Activated naive CD4-positive, alpha-beta T cell treated with anti-CD3 and anti-CD28 coated beads, Interleukin-2, amount 50 U/mL, for 16 hours (primary cell): ENCODE measurements around the gene FLNB.
A peak's percentile ranks its signal among the peaks of the same experiment; 100 is the strongest.
"Not testable (repeated sequence)": the region's sequence is repeated elsewhere in the genome, so short reads cannot be mapped to it uniquely, and the experiment has no call there.

Experiments used
- DNase-seq: peaks from one replicate; pipeline ENCODE4 v3.0.0-alpha.2; 2020

FLNB gene

DNA sequence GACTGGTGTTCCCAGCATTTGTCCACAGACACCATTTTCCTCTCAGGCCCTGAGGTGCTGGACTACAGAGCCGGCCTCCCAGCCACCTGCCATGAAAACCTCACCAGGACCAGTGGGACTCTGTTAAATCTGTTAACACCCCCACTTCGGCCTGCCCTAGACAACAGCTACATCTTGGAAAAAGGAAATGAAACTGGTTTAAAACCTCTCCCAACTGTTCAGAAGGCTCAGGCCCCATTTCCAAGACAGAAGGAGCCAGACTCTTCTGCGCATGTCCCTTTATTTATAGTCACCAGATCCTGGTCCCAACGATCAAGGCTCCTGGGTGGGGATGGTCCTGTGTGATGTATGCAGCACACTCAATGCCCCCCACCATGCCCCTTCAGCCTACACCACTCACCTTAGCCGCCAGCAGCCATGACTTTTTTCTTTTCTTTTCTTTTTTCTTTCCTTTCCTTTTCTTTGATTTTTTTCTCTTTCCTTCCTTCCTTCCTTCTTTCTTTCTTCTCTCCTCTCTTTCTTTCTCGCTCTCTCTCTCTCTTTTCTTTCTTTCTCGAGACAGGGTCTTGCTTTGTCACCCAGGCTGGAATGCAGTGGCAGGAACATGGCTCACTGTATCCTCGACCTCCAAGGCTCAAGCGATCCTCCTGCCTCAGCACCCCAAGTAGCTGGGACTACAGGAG, 25.5 kb upstream of the FLNB start:
- DNase-seq: no peak

DNA sequence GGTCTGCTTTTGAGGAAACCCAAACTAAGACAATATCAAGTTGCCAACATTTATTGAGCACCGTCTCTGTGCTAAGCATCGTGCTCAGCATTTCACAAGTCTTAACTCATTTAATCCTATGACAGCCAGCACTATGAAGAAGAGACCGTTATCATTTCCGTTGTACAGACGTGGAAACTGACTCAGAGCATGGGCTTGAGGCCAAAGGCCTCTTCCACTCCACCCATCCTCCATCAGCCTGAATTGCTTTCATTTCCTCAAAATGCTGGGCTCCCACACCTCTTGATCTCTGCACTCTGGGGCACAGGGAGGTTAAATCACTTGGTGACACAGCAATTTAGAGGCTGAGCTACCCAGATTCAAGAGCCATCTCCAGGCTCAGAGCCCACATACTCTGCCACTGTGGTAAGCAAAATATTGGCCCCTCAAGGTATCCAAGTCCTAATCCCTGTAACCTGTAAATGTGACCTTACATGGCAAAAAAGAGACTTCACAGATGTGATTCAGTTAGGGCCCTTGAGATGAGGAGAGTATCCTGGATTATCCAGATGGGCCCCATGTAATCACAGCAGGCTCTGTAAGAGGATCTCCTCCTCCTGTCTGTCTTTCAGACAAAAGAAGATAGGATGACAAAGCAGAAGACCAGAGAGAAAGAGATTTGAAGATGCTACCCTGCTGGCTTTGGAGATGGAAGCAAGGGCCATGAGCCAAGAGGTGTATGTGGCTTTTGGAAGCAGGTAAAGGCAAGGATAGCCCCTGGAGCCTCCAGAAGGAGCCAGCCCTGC, 24.3 kb upstream of the FLNB start:
- peak; percentile 48 for DNase-seq

DNA sequence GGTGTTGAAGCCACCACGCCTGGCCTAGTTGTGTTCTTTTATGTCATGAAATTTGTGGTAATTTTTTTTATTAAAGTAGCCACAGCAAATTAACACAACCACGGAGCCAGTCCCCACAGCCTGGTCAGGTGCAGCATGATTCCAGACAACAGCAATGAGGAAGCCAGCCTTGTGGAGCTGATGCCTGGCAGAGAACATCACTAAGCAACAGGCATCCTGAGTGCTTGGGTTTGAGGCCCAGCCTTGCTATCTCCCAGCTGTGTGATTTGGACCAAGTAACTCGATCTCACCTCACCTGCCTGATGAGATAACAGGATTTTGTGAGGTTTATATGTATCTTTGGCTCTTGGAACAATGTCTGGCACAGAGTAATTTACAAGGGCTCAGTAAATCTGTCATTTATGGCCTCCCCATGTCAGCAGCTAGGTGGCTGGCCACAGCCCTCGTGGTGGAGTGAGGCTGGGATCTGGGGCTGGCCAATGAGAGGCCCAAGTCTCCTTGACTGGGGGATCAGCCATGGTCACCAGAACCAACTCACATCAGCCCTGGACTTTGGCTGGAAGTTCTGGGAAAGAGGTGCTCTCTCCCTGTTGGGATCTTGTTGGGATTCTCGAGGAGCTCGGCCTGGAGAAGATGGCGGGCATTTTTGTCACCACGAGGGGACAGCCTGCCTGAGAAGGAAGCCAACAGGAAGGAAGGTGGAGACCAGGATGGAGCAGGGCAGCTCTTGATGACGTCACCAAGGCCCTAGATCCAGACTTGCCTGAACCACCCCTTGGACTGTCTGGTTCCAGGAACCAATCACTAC, 22.8 kb upstream of the FLNB start:
- DNase-seq: no peak

GRCh38 chr3:57985984-57986246, 22.3 kb upstream of the FLNB start:
- DNase-seq: no peak

DNA sequence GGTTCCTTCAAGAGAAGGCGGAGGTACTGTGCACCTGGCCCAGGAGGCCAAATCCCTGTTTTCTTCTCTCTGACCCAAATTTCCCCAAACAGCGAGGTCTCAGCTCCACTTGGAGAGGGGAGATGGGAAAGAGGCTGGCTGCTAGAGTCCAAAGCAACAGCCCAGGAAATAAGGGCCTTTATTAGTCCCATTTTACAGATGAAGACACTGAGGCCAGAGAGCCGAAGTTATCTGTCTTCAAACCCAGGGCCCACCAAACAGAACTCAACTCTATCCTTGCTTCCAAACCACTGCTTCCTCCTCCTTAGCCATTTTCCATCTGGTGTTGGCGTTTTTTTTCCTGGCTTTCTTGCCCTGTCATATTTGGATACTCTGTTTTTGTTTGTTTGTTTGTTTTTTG, 22.0 kb upstream of the FLNB start:
- DNase-seq: no peak

DNA sequence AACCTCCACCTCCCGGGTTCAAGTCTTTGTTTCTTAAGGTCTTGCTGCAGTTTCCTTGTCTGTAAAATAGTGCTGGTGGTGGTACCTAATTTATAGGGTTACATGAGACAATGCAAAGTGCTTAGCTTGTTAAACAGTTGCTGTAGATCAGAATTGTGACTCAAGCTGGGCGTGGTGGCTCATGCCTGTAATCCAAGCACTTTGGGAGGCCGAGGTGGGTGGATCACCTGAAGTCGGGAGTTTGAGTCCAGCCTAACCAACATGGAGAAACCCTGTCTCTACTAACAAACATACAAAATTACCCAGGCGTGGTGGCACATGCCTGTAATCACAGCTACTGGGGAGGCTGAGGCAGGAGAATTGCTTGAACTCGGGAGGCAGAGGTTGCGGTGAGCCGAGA, 19.0 kb upstream of the FLNB start:
- not testable (repeated sequence) for DNase-seq

DNA sequence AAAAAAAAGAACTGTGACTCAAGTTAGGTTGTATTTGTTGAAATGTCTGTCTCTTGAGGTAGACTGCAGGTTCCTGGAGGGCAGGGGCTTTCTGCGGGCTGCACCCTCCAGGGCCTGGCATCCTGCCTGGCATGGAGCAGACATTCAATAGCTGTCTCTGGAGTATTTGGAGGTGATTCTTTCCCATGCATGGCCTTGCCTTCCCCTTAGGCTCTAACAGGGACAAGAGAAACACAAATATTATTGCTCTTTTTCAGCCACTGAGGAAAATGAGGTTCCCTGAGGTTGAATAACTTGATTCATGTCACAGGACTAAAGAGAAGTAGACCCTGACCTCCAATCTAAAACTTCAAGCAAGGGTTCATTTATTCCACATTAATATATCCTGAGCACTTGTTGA, 18.6 kb upstream of the FLNB start:
- DNase-seq: no peak

DNA sequence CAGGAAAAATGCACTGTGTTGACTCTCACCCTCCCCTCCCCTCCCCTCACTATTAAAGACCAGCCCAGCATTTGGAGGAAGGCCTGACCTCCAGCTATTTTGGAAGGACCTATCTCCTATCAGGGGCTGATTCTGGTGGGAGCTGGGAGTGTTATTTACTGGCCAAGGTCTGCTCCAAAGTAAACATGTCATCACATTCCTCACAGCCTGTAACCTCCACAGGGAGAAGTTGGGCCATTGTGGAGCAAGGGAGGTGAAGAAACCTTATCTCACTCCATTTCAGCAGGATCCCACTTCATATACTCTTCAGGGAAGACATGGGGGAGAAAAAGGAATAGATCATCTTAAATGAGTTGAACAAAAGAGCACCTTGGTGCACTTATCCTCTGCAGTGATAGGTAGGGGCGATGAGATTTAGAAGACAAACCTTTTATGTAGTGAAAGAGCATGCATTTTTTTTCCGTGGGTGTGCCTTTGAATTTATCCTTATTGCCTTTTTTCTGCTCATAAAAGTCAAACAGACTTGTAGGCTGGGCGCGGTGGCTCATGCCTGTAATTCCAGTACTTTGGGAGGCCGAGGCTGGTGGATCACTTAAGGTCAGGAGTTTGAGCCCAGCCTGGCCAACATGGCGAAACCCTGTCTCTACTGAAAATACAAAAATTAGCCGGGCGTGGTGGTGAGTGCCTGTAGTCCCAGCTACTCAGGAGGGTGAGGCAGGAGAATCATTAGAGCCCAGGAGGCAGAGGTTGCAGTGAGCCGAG, 15.6 kb upstream of the FLNB start:
- no peak for DNase-seq

- DNase-seq: no peak
Measured at GRCh38 chr3:57998366-57999283, 9.6 kb upstream of the FLNB start.

GRCh38 chr3:57999417-58000115, 8.7 kb upstream of the FLNB start:
- no peak for DNase-seq

GRCh38 chr3:58000306-58001085, 7.7 kb upstream of the FLNB start:
- no peak for DNase-seq

- no peak for DNase-seq
Measured at GRCh38 chr3:58001086-58001467, 7.1 kb upstream of the FLNB start.

DNA sequence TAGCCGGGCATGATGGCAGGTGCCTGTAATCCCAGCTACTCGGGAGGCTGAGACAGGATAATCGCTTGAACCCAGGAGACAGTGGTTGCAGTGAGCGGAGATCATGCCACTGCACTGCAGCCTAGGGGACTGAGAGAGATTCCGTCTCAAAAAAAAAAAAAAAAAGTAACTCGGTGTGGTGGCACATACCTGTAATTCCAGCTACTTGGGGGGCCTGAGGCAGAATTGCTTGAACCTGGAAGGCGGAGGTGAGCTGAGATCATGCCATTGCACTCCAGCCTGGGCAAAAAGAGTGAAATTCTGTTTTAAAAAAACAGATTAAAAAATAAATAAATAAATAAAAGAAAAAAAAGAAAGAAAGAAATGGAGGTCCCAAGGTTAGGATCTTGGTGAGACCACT, 6.2 kb upstream of the FLNB start:
- no peak for DNase-seq

GRCh38 chr3:58003093-58003492, 5.1 kb upstream of the FLNB start:
- DNase-seq: no peak

GRCh38 chr3:58004973-58005372, 3.2 kb upstream of the FLNB start:
- DNase-seq: no peak

- DNase-seq: no peak
Measured at GRCh38 chr3:58005669-58006068, 2.6 kb upstream of the FLNB start.

- no peak for DNase-seq
Measured at GRCh38 chr3:58006661-58007060, 1.6 kb upstream of the FLNB start.

- peak; percentile 48 for DNase-seq
Measured at GRCh38 chr3:58009026-58009748, 965 bp downstream of the FLNB start.

- no peak for DNase-seq
Measured at GRCh38 chr3:58009749-58010535, 1.7 kb downstream of the FLNB start.
